NCI-H2227 (cell line): ENCODE results near the gene GATA6.

Experiments
- DNase-seq: peaks from one replicate; lab custom pipeline; 2025; ENCODE audit not compliant: unreplicated experiment; lab: John Stamatoyannopoulos, UW

The GATA6 gene

GRCh38 chr18:22233266-22233665 lies 63.9 kb downstream of the GATA6 start:
- DNase-seq: no peak

GRCh38 chr18:22238036-22238435 lies 68.6 kb downstream of the GATA6 start:
- DNase-seq: no peak

DNA sequence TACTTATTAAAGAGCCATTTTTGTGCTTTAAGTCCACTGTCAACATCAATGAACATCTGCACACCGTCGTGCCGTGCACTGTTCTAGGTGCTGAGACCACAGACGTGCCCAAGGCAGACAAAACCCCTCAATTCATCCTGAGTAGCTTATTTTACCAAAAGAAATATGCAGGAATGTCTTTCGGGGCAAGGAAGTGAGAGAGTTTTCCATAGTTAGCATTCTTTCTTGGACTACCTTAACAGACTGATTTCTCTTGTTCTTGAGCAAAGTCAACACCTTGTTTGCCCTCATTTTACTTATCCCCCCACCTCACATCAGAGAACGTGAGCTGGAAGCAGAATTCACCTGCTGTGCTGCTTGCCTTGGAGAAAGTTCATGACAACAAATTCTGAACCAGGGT lies 69.3 kb downstream of the GATA6 start:
- DNase-seq: no peak

GRCh38 chr18:22241921-22242361 lies 72.6 kb downstream of the GATA6 start:
- no peak for DNase-seq

DNA sequence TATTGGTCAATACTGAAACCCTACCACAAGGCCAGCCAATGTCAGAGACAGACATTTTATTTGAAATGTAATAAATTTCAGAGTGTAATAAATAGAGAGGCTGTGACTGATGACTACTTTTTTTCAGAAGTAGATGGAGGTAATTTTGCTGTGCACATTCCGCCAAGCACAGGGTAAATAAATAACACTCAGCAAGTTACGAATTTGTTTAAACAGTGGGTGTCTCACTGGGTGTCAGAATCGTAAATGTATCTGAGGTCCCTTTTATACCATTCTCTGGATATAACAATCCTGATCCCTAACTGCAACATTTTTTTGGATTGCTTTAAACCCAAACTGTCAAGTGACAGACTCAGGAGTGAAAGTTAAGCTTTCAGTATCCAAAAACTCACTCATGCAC lies 74.1 kb downstream of the GATA6 start:
- no peak for DNase-seq

GRCh38 chr18:22250026-22250425 lies 80.6 kb downstream of the GATA6 start:
- DNase-seq: no peak

- no peak for DNase-seq
Measured at GRCh38 chr18:22250591-22250996, 81.2 kb downstream of the GATA6 start.
